HepG2 (cell line): ENCODE measurements around the gene RIPK3. TPM values are rescaled to one million over a fixed set of nuclear protein-coding genes. Genes with fewer than 3 reads are reported as not detected.

Experiments used
- ATF7-NPFF ChIP-seq: sonication (generic); formaldehyde crosslinking; IDR thresholded peaks from 2 replicates; pipeline ENCODE4 v1.8.1; 2023; ENCODE audit warnings: mild to moderate bottlenecking, low read depth, missing genetic modification reagents, moderate library complexity
- CHD2 ChIP-seq: IDR thresholded peaks from 2 replicates; pipeline ENCODE4 v1.6.1; 2011; ENCODE audit warnings: low read depth, low read length, improper control_type of control experiment
- DDIT3 ChIP-seq: sonication (generic); formaldehyde crosslinking; IDR thresholded peaks from 2 replicates; pipeline ENCODE4 v1.4.0; 2020; ENCODE audit warnings: mild to moderate bottlenecking, missing genetic modification reagents
- E2F2 ChIP-seq: sonication (generic); formaldehyde crosslinking; IDR thresholded peaks from 2 replicates; pipeline ENCODE4 v1.4.0; 2020; ENCODE audit warnings: missing genetic modification reagents, borderline replicate concordance
- HDAC2 ChIP-seq: sonication (generic); formaldehyde crosslinking; IDR thresholded peaks from 2 replicates; pipeline ENCODE4 v1.4.0; 2020; ENCODE audit warnings: missing genetic modification reagents
- MXD3 ChIP-seq: IDR thresholded peaks from 2 replicates; pipeline ENCODE4 v1.6.1; 2016; ENCODE audit warnings: mild to moderate bottlenecking, missing biosample characterization, missing genetic modification reagents
- PATZ1 ChIP-seq: sonication (generic); formaldehyde crosslinking; IDR thresholded peaks from 2 replicates; pipeline ENCODE4 v1.4.0; 2020; ENCODE audit warnings: missing genetic modification reagents
- ZFP82 ChIP-seq: sonication (generic); formaldehyde crosslinking; IDR thresholded peaks from 2 replicates; pipeline ENCODE4 v1.5.1; 2020; ENCODE audit warnings: mild to moderate bottlenecking, missing genetic modification reagents, borderline replicate concordance
- ZMYM2 ChIP-seq: sonication (generic); formaldehyde crosslinking; IDR thresholded peaks from 2 replicates; pipeline ENCODE4 v1.8.0; 2022; ENCODE audit warnings: mild to moderate bottlenecking, missing genetic modification reagents
- ZNF10 ChIP-seq: sonication (generic); formaldehyde crosslinking; IDR thresholded peaks from 2 replicates; pipeline ENCODE4 v1.4.0; 2020; ENCODE audit warnings: mild to moderate bottlenecking, low read depth, missing genetic modification reagents, borderline replicate concordance
- ZNF180 ChIP-seq: sonication (generic); formaldehyde crosslinking; IDR thresholded peaks from 2 replicates; pipeline ENCODE4 v1.4.0; 2020; ENCODE audit warnings: low read depth, missing genetic modification reagents, borderline replicate concordance
- ZNF510 ChIP-seq: sonication (generic); formaldehyde crosslinking; IDR thresholded peaks from 2 replicates; pipeline ENCODE4 v1.4.0; 2020; ENCODE audit warnings: low read depth, mild to moderate bottlenecking, missing genetic modification reagents
- ZNF839 ChIP-seq: sonication (generic); formaldehyde crosslinking; IDR thresholded peaks from 2 replicates; pipeline ENCODE4 v1.4.0; 2020; ENCODE audit warnings: missing genetic modification reagents, mild to moderate bottlenecking, borderline replicate concordance
- polyA plus RNA-seq, 8 experiments: library from polyadenylated mRNA; depleted of rRNA in 3 of 8; stranded (reverse) in 7 of 8; unstranded in 1 of 8; fragments of >200 nt; fragmentation: Illumina TruSeq in 4 of 8; extraction: Trizol in 4 of 8; gene quantifications; 2 replicates each; pipeline versions ENCODE4 v1.2.1 to v1.2.3, GENCODE V29; 2011 to 2016; ENCODE audit warnings: low read depth in 4 of 8, missing spikeins in 1 of 8, mixed read lengths in 1 of 8; ENCODE audit not compliant: insufficient read depth in 1 of 8
- total RNA-seq, 5 experiments: library from RNA; depleted of rRNA; stranded (reverse); fragments of >200 nt; fragmentation: Illumina TruSeq; extraction: Trizol; gene quantifications; 2 replicates each; pipeline ENCODE4 v1.2.3, GENCODE V29; 2016; ENCODE audit warnings: low read depth in 1 of 5
- TF ChIP-seq, protein P1 (sequence below), 2 experiments: fragments of 450-650 bp in 1 of 2; sonication (generic) in 1 of 2; formaldehyde crosslinking in 1 of 2; IDR thresholded peaks; 2 replicates each; pipeline versions ENCODE4 v1.6.1 to v1.8.0; 2016 to 2022; ENCODE audit warnings: antibody characterized with exemption in 1 of 2, mild to moderate bottlenecking in 1 of 2, missing genetic modification reagents in 1 of 2

RIPK3 gene
- total and polyA plus RNA-seq, 2 of the 13 experiments (the other 11 are each of a cell fraction or from before 2014, with no cell fraction given), result not detected

DNA sequence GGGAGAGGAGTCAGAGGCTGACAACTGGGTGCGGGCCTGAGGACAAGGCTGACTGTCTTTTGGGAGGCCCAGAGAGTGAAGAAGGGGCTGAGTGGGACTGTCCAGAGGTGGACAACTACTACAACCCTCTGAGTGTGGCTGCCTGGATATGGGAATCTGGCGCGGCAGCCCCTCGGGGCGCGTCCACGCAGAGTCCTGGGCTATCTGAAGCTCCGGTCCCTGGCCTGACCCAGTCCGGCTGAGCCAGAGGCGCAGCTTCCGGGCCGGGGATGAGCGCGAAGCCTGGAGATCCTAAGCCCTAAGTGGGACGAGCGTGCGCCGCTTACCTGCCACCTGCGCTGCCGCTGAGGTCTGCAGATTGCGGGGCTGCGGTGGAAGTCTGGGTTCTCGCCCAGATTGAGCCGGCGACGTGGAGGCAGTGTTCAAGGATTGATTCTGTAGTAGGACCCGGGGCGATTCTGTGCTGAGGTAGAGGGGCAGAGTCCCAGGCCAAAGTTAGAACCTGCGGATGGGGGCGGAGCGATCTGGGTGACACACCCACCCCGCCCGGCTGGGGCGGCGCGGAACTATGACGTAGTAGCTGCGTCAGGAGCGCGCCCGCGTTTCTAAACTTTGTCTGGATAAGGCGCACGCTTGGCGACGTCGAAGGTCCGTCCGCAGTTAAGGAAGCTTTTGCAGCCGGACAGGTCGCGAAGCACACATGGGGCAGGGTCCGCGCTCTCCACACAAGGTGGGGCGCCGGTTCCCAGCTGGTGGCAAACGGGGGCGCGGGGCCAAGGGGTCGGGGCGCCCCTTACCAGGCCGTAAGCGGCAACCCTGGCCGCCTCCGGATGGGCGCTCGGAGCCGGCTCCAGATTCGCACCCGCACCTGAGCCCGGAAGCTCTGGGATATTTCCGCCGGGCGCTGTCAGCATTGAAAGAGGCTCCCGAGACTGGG is 40.3 kb downstream of the RIPK3 start, which contains the start of the genes DHRS1 and NOP9 (continued):
- TF ChIP-seq, protein P1, sequence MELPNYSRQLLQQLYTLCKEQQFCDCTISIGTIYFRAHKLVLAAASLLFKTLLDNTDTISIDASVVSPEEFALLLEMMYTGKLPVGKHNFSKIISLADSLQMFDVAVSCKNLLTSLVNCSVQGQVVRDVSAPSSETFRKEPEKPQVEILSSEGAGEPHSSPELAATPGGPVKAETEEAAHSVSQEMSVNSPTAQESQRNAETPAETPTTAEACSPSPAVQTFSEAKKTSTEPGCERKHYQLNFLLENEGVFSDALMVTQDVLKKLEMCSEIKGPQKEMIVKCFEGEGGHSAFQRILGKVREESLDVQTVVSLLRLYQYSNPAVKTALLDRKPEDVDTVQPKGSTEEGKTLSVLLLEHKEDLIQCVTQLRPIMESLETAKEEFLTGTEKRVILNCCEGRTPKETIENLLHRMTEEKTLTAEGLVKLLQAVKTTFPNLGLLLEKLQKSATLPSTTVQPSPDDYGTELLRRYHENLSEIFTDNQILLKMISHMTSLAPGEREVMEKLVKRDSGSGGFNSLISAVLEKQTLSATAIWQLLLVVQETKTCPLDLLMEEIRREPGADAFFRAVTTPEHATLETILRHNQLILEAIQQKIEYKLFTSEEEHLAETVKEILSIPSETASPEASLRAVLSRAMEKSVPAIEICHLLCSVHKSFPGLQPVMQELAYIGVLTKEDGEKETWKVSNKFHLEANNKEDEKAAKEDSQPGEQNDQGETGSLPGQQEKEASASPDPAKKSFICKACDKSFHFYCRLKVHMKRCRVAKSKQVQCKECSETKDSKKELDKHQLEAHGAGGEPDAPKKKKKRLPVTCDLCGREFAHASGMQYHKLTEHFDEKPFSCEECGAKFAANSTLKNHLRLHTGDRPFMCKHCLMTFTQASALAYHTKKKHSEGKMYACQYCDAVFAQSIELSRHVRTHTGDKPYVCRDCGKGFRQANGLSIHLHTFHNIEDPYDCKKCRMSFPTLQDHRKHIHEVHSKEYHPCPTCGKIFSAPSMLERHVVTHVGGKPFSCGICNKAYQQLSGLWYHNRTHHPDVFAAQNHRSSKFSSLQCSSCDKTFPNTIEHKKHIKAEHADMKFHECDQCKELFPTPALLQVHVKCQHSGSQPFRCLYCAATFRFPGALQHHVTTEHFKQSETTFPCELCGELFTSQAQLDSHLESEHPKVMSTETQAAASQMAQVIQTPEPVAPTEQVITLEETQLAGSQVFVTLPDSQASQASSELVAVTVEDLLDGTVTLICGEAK (IDR thresholded peaks at IDR 0.05), result no peak
- TF ChIP-seq, protein P1 (CRISPR knock-in tag; IDR thresholded peaks at IDR 0.05), result peak; percentile 83
- TF ChIP-seq ZNF510 (CRISPR knock-in tag) (peak; percentile 98), ZMYM2 (no peak), PATZ1 (peak; percentile 86), ZFP82 (CRISPR knock-in tag) (peak; percentile 91; the same call in 1 of the 2 replicates), E2F2 (CRISPR knock-in tag) (peak; percentile 89), ZNF839 (peak; percentile 99), HDAC2 (CRISPR knock-in tag) (peak; percentile 92), MXD3 (CRISPR knock-in tag) (peak; percentile 87), ZNF10 (no peak), CHD2 (peak; percentile 34), ATF7-NPFF (peak; percentile 82), DDIT3 (CRISPR knock-in tag) (no peak), ZNF180 (0 out of 2 replicates have a peak, but pooled peaks have one; percentile 41)
